Measurements from ENCODE around the gene ZNF354B. TPM values are rescaled to one million over a fixed set of nuclear protein-coding genes. Genes with fewer than 3 reads are reported as not detected.

ZNF354B gene
- total and polyA plus RNA-seq, 2 donors (not counting 3 experiments of a cell fraction or from before 2014, with no cell fraction given): 6.3 to 17.6 TPM

DNA sequence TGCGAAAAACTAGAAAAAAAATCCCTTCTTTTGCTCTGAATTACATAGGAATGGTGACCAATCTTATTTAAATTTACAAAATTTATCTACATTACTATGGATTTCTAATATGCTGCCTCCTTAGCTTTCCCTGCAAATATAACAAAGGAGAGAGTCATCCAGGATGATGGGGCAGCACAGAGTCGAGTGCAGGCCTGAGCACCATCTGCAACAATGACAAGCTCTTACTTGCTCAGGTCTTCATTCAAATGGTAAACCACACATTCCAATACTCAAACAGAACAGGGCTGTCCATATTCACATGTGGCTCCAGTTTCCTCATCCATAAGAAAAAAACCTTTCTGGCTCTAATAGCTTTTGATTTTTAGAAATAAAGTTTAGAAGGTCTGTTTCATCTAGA lies 33.5 kb upstream of the ZNF354B start:
- no peak overlapping the region for H3K9ac ChIP-seq (replicated peaks; ENCODE audit: extremely low read depth, insufficient read depth, low read length)
- no peak overlapping the region for H3K27ac ChIP-seq (ENCODE audit: insufficient read depth, low read depth, low read length)
- H3K4me2 ChIP-seq (ENCODE audit: insufficient read depth, low read length): no peak overlapping the region
- H3K9me3 ChIP-seq (replicated peaks; ENCODE audit: control insufficient read depth, insufficient read depth, low read length): no peaks in the 10 kb centered on the region
- no peaks in the 10 kb centered on the region for H3K36me3 ChIP-seq (ENCODE audit: control insufficient read depth in 2 of 2, extremely low read depth in 1 of 2, insufficient read depth in 2 of 2, low read length in 2 of 2)
- no peaks in the 10 kb centered on the region for H4K20me1 ChIP-seq (replicated peaks; ENCODE audit: control insufficient read depth, extremely low read depth, insufficient read depth, low read length)
- POLR2A ChIA-PET: no interaction called here
- CTCF ChIA-PET: no interaction called here
- DNase-seq (ENCODE audit: low read depth, low spot score) (no peak), FAIRE-seq (no peak)
- TF ChIP-seq, protein P1, sequence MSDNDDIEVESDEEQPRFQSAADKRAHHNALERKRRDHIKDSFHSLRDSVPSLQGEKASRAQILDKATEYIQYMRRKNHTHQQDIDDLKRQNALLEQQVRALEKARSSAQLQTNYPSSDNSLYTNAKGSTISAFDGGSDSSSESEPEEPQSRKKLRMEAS (IDR thresholded peaks at IDR 0.05; ENCODE audit: insufficient read depth, insufficient read length): no peak
- no peak for TF ChIP-seq POLR2AphosphoS5 (IDR thresholded peaks at IDR 0.05; ENCODE audit: insufficient read depth, low read depth, low read length)
- no peak for TF ChIP-seq EZH2 (IDR thresholded peaks at IDR 0.05; ENCODE audit: borderline replicate concordance, low read depth, low read length, severe bottlenecking)
- no peak for TF ChIP-seq MYC (IDR thresholded peaks at IDR 0.05; ENCODE audit: low read depth, low read length)
- TF ChIP-seq FOS (IDR thresholded peaks at IDR 0.05; ENCODE audit: borderline replicate concordance, insufficient read depth, low read length): no peak
- no peak for TF ChIP-seq GATA2 (IDR thresholded peaks at IDR 0.05; ENCODE audit: insufficient read depth, insufficient read length, low read depth, low read length)
- no peak for TF ChIP-seq JUN (IDR thresholded peaks at IDR 0.05; ENCODE audit: borderline replicate concordance, insufficient read depth, insufficient read length, low read depth)
- TF ChIP-seq POLR2A (IDR thresholded peaks at IDR 0.05; ENCODE audit: low read depth, low read length): no peak
- TF ChIP-seq, protein P2, sequence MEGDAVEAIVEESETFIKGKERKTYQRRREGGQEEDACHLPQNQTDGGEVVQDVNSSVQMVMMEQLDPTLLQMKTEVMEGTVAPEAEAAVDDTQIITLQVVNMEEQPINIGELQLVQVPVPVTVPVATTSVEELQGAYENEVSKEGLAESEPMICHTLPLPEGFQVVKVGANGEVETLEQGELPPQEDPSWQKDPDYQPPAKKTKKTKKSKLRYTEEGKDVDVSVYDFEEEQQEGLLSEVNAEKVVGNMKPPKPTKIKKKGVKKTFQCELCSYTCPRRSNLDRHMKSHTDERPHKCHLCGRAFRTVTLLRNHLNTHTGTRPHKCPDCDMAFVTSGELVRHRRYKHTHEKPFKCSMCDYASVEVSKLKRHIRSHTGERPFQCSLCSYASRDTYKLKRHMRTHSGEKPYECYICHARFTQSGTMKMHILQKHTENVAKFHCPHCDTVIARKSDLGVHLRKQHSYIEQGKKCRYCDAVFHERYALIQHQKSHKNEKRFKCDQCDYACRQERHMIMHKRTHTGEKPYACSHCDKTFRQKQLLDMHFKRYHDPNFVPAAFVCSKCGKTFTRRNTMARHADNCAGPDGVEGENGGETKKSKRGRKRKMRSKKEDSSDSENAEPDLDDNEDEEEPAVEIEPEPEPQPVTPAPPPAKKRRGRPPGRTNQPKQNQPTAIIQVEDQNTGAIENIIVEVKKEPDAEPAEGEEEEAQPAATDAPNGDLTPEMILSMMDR (IDR thresholded peaks at IDR 0.05; ENCODE audit: extremely low read depth in 1 of 2, insufficient read depth in 1 of 2, low read depth in 1 of 2, low read length in 2 of 2): no peak
- H3K27me3 ChIP-seq (ENCODE audit: control insufficient read depth in 2 of 2, insufficient read depth in 2 of 2, low read length in 2 of 2): no peaks in the 10 kb centered on the region
- no peak overlapping the region for H2AFZ ChIP-seq (ENCODE audit: low read depth, low read length)
- intact Hi-C loops (cut with micrococcal nuclease) (no loop called here), dilution Hi-C loops (cut with MboI; ENCODE audit: extremely low pct_ligation_motif_present, low sequenced_read_pairs) (no loop called here)
- H3K9me1 ChIP-seq (replicated peaks; ENCODE audit: control insufficient read depth, extremely low read depth, insufficient read depth, low read length): no peaks in the 10 kb centered on the region
- H3K4me3 ChIP-seq (replicated peaks in 1 of 3; ENCODE audit: insufficient read depth in 1 of 3, low read depth in 1 of 3, low read length in 3 of 3): no peak overlapping the region
- no peaks in the 10 kb centered on the region for H3K4me1 ChIP-seq (ENCODE audit: control insufficient read depth, extremely low read depth, insufficient read depth, low read length)
- no peaks in the 10 kb centered on the region for H3K79me2 ChIP-seq (ENCODE audit: control insufficient read depth, insufficient read depth, low read length)
- no TSS peak for BruUV-seq (replicated peaks)
